Ovary (tissue), 3 donors: ENCODE results near the gene OPCML.

Source experiments
- EP300 ChIP-seq: sonication (generic); formaldehyde crosslinking; IDR thresholded peaks from one replicate; pipeline ENCODE4 v1.6.1; 2017; ENCODE audit warnings: antibody characterized with exemption
- POLR2A ChIP-seq: fragments of 450-650 bp; IDR thresholded peaks from one replicate; pipeline ENCODE4 v1.6.1; 2017; ENCODE audit warnings: antibody characterized with exemption, mild to moderate bottlenecking, moderate library complexity
- TF ChIP-seq, protein P1 (sequence below), 3 donors: fragments of 450-650 bp in 2 of 3; fragments of 200-600 bp in 1 of 3; IDR thresholded peaks; one replicate each; pipeline versions ENCODE4 v1.5.1 to v1.8.0; 2016 to 2022; ENCODE audit warnings: antibody characterized with exemption in 3 of 3, mild to moderate bottlenecking in 1 of 3
- donor health status: DM: no; HTN: no; CAD: no.

DNA sequence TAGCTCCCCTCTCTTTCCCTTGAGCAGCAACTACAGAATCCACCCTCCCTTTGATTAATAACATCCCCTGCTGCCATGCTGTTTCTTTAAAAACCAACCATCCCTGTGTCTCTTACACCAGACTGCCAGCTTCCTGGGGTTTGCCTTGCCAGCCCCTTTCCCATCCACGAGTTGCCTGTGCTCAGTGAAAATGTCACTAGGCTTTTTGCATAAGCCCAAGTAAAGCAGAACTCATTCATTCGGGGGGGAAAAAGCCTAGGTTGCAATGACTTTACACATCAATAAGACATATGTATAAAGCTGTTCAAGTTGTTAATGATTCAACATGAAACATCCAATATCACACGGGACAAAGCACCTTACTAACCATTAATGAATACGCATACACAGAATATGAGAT is 398.7 kb downstream of the OPCML start:
- TF ChIP-seq, protein P1, sequence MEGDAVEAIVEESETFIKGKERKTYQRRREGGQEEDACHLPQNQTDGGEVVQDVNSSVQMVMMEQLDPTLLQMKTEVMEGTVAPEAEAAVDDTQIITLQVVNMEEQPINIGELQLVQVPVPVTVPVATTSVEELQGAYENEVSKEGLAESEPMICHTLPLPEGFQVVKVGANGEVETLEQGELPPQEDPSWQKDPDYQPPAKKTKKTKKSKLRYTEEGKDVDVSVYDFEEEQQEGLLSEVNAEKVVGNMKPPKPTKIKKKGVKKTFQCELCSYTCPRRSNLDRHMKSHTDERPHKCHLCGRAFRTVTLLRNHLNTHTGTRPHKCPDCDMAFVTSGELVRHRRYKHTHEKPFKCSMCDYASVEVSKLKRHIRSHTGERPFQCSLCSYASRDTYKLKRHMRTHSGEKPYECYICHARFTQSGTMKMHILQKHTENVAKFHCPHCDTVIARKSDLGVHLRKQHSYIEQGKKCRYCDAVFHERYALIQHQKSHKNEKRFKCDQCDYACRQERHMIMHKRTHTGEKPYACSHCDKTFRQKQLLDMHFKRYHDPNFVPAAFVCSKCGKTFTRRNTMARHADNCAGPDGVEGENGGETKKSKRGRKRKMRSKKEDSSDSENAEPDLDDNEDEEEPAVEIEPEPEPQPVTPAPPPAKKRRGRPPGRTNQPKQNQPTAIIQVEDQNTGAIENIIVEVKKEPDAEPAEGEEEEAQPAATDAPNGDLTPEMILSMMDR (IDR thresholded peaks at IDR 0.05) = no peak
- no peak for TF ChIP-seq POLR2A
- TF ChIP-seq EP300 = no peak
